HCT116 (cell line): ENCODE data around the gene MSH2. TPM values are rescaled to one million over a fixed set of nuclear protein-coding genes. Genes with fewer than 3 reads are reported as not detected.
"Not testable (repeated sequence)": the region's sequence is repeated elsewhere in the genome, so short reads cannot be mapped to it uniquely, and the experiment has no call there.

ENCODE experiments used
- ATAC-seq: fragments of 200-7000 bp; cut with Tn5 transposase; 2 replicates; pipeline ENCODE4 v1.9.1; 2020; ENCODE audit warnings: mild to moderate bottlenecking, moderate library complexity
- BruUV-seq: library from RNA; stranded (reverse); fragments of 400-500 nt; replicated peaks from 2 replicates; lab custom pipeline; 2021; lab: Mats Ljungman, UMichigan
- CTCF ChIA-PET: fragments of 300-600 bp; sonication (Branson Sonifier 250); formaldehyde crosslinking; loops from one replicate; lab custom pipeline; 2021; ENCODE audit warnings: antibody characterized with exemption; lab: Charles Lee
- POLR2A ChIA-PET: fragments of 300-600, 350-600 bp; sonication (Branson Sonifier 250); formaldehyde crosslinking; loops from one replicate; lab custom pipeline; 2021; ENCODE audit warnings: antibody characterized with exemption; lab: Charles Lee
- RAD21 ChIA-PET, 2 experiments: fragments of 300-600 bp; sonication (Branson Sonifier 250); formaldehyde crosslinking; loops; one replicate each; lab custom pipeline; 2023; ENCODE audit warnings: low total read pairs in 2 of 2; ENCODE audit not compliant: uncharacterized antibody in 2 of 2, unreplicated experiment in 2 of 2, low non-redundant PET in 1 of 2; lab: Charles Lee
- DNase-seq: peaks from one replicate; pipeline ENCODE4 v3.0.0-alpha.2; 2010; ENCODE audit warnings: low read depth, low spot score
- H2AFZ ChIP-seq: fragments of 200-600 bp; shearing (Covaris generic), sonication (generic); 2 replicates; pipeline ENCODE4 v1.6.1; 2017; ENCODE audit warnings: low read depth, mixed run types, mixed read lengths, antibody characterized with exemption, low read length; ENCODE audit not compliant: poor library complexity, severe bottlenecking
- H3K27ac ChIP-seq: 2 replicates; pipeline ENCODE4 v1.5.1; 2012; ENCODE audit warnings: low read depth, low read length
- H3K27me3 ChIP-seq: fragments of 200-600 bp; sonication (generic); 2 replicates; pipeline ENCODE4 v1.6.1; 2016; ENCODE audit warnings: mixed run types, low read length, mixed read lengths; ENCODE audit not compliant: insufficient read depth
- H3K36me3 ChIP-seq, 2 experiments: fragments of 200-500 bp in 1 of 2; fragments of 200-600 bp in 1 of 2; sonication (Bioruptor generic) in 1 of 2; sonication (generic) in 1 of 2; 2 replicates each; pipeline versions ENCODE4 v1.5.1 to v1.6.1; 2014 to 2016; ENCODE audit warnings: low read length in 2 of 2, inconsistent platforms in 1 of 2, mixed read lengths in 1 of 2, mixed run types in 1 of 2; ENCODE audit not compliant: insufficient read depth in 2 of 2, control insufficient read depth in 1 of 2
- H3K4me1 ChIP-seq, 2 experiments: fragments of 200-600 bp in 1 of 2; sonication (generic) in 1 of 2; 2 replicates each; pipeline versions ENCODE4 v1.5.1 to v1.6.1; 2012 to 2017; ENCODE audit warnings: low read length in 2 of 2, inconsistent platforms in 1 of 2, mild to moderate bottlenecking in 1 of 2, mixed read lengths in 1 of 2, mixed run types in 1 of 2, moderate library complexity in 1 of 2; ENCODE audit not compliant: insufficient read depth in 2 of 2, control insufficient read depth in 1 of 2
- H3K4me2 ChIP-seq: fragments of 200-600 bp; sonication (generic); 2 replicates; pipeline ENCODE4 v1.6.1; 2017; ENCODE audit warnings: mixed run types, low read length, mixed read lengths
- H3K4me3 ChIP-seq, 2 experiments: fragments of 200-600 bp in 1 of 2; sonication (generic) in 1 of 2; replicated peaks in 1 of 2; 2 replicates each; pipeline ENCODE4 v1.5.1; 2011 to 2016; ENCODE audit warnings: low read length in 2 of 2, control low read depth in 1 of 2, low read depth in 1 of 2, mild to moderate bottlenecking in 1 of 2, mixed read lengths in 1 of 2, mixed run types in 1 of 2
- H3K79me2 ChIP-seq: fragments of 200-600 bp; sonication (generic); 2 replicates; pipeline ENCODE4 v1.6.1; 2017; ENCODE audit warnings: mild to moderate bottlenecking, mixed run types, low read length, moderate library complexity, mixed read lengths; ENCODE audit not compliant: insufficient read depth
- H3K9ac ChIP-seq: fragments of 200-600 bp; sonication (generic); 2 replicates; pipeline ENCODE4 v1.6.1; 2016; ENCODE audit warnings: low read length, mixed read lengths
- H3K9me2 ChIP-seq: fragments of 200-600 bp; sonication (generic), shearing (Covaris generic); 2 replicates; pipeline ENCODE4 v1.6.1; 2017; ENCODE audit warnings: mixed run types, mild to moderate bottlenecking, moderate library complexity; ENCODE audit not compliant: insufficient read depth
- H3K9me3 ChIP-seq, 2 experiments: fragments of 200-500 bp in 1 of 2; fragments of 200-600 bp in 1 of 2; sonication (Bioruptor generic) in 1 of 2; sonication (generic) in 1 of 2; 2 replicates each; pipeline ENCODE4 v1.6.1; 2014 to 2017; ENCODE audit warnings: low read length in 2 of 2, mixed read lengths in 2 of 2, inconsistent platforms in 1 of 2, low read depth in 1 of 2, mild to moderate bottlenecking in 1 of 2, mixed run types in 1 of 2, moderate library complexity in 1 of 2; ENCODE audit not compliant: control insufficient read depth in 1 of 2, insufficient read depth in 1 of 2
- H4K20me1 ChIP-seq: fragments of 200-600 bp; sonication (generic), shearing (Covaris generic); 2 replicates; pipeline ENCODE4 v1.6.1; 2017; ENCODE audit warnings: mixed run types, mild to moderate bottlenecking, moderate library complexity; ENCODE audit not compliant: insufficient read depth
- CTCF ChIP-seq, 3 experiments: fragments of 200-600 bp in 1 of 3; sonication (generic) in 1 of 3; IDR thresholded peaks in 2 of 3; conservative IDR thresholded peaks in 1 of 3; 2 replicates each; pipeline ENCODE4 v1.5.1; 2012 to 2017; ENCODE audit warnings: low read depth in 2 of 3, low read length in 2 of 3, antibody characterized with exemption in 1 of 3, borderline replicate concordance in 1 of 3, control low read depth in 1 of 3, mild to moderate bottlenecking in 1 of 3, mixed read lengths in 1 of 3, mixed run types in 1 of 3, moderate library complexity in 1 of 3; ENCODE audit not compliant: insufficient read depth in 1 of 3
- EZH2phosphoT487 ChIP-seq: fragments of 200-600 bp; IDR thresholded peaks from 2 replicates; pipeline ENCODE4 v1.6.1; 2018; ENCODE audit warnings: antibody characterized with exemption, borderline replicate concordance
- RAD21 ChIP-seq: IDR thresholded peaks from 2 replicates; pipeline ENCODE4 v1.6.1; 2012; ENCODE audit warnings: low read depth, mild to moderate bottlenecking
- intact Hi-C: fragments of 100-400 bp; cut with micrococcal nuclease; formaldehyde crosslinking; loops from 2 replicates; pipeline ENCODE4 v1.10.0; 2022
- total RNA-seq: library from RNA; stranded (reverse); gene quantifications from one replicate; pipeline ENCODE4 v1.2.1, GENCODE V29; 2021; ENCODE audit not compliant: unreplicated experiment

MSH2 gene
- total RNA-seq, 1 experiment from 2014 or later = 54.9 TPM

- ATAC-seq, H3K9ac ChIP-seq, DNase-seq, POLR2A ChIA-PET, intact Hi-C loops, H3K27me3 ChIP-seq, H3K27ac ChIP-seq, H3K4me2 ChIP-seq, H3K79me2 ChIP-seq, H2AFZ ChIP-seq, H3K9me2 ChIP-seq, H3K4me1 ChIP-seq, H3K9me3 ChIP-seq, H4K20me1 ChIP-seq, BruUV-seq, CTCF ChIA-PET, H3K4me3 ChIP-seq, RAD21 ChIA-PET: not testable (repeated sequence)
- peaks cover 4 to 13% of the 10 kb centered on the region in 2 experiments; a peak in 2 of 4 replicates for H3K36me3 ChIP-seq
These were observed 30.5 kb downstream of the MSH2 start for GRCh38 chr2:47433445-47433844.

- BruUV-seq = no TSS peak
- ChIA-PET RAD21 (interaction anchor here (0.5 to 1.9 kb wide), 5 partner anchors 25 to 330 kb away, joined by 4 to 10 read pairs (median 6); no protein-coding TSS in a partner anchor), POLR2A (interaction anchor here (1.1 kb wide), 1 partner anchor 331 kb away, joined by 3 read pairs; no protein-coding TSS in a partner anchor), CTCF (interaction anchor here (0.8 to 2.1 kb wide), 19 partner anchors 14 to 672 kb away, joined by 3 to 64 read pairs (median 4); no protein-coding TSS in a partner anchor)
- H3K27ac ChIP-seq = no peak overlapping the region
- no peak overlapping the region for H3K9ac ChIP-seq
- no peak overlapping the region for H3K4me2 ChIP-seq
- ATAC-seq (no peak), DNase-seq (no peak)
- no peaks in the 10 kb centered on the region for H3K79me2 ChIP-seq
- no peaks in the 10 kb centered on the region for H3K4me1 ChIP-seq
- no peaks in the 10 kb centered on the region for H3K9me2 ChIP-seq
- no peak overlapping the region for H3K4me3 ChIP-seq
- no peaks in the 10 kb centered on the region for H4K20me1 ChIP-seq
- H3K36me3 ChIP-seq = peaks cover 4% of the 10 kb centered on the region in 2 experiments; a peak in 2 of 4 replicates
- H3K27me3 ChIP-seq = no peaks in the 10 kb centered on the region
- no peaks in the 10 kb centered on the region for H3K9me3 ChIP-seq
- intact Hi-C loops = loop anchor here (1.0 to 5.0 kb wide), 2 partner anchors 330 to 670 kb away; no protein-coding TSS in a partner anchor
- H2AFZ ChIP-seq = no peak overlapping the region
- TF ChIP-seq EZH2phosphoT487 (no peak), CTCF (IDR thresholded peaks at IDR 0.05 in 2 of 3, conservative IDR thresholded peaks at IDR 0.05 in 1 of 3; ENCODE audit: borderline replicate concordance in 1 of 3, insufficient read depth in 1 of 3, low read depth in 2 of 3, low read length in 2 of 3) (peak; percentile 16 to 52 (median 20); a peak in 1 of 6 replicates), RAD21 (peak; percentile 67)
These were observed 34.3 kb downstream of the MSH2 start for GRCh38 chr2:47437287-47437686.
